ENCODE results near the gene SAMD4A. TPM values are rescaled to one million over a fixed set of nuclear protein-coding genes. Genes with fewer than 3 reads are reported as not detected.

The SAMD4A gene
- total RNA-seq, 2 donors from 2014 or later = 11.2 to 15.3 TPM

DNA sequence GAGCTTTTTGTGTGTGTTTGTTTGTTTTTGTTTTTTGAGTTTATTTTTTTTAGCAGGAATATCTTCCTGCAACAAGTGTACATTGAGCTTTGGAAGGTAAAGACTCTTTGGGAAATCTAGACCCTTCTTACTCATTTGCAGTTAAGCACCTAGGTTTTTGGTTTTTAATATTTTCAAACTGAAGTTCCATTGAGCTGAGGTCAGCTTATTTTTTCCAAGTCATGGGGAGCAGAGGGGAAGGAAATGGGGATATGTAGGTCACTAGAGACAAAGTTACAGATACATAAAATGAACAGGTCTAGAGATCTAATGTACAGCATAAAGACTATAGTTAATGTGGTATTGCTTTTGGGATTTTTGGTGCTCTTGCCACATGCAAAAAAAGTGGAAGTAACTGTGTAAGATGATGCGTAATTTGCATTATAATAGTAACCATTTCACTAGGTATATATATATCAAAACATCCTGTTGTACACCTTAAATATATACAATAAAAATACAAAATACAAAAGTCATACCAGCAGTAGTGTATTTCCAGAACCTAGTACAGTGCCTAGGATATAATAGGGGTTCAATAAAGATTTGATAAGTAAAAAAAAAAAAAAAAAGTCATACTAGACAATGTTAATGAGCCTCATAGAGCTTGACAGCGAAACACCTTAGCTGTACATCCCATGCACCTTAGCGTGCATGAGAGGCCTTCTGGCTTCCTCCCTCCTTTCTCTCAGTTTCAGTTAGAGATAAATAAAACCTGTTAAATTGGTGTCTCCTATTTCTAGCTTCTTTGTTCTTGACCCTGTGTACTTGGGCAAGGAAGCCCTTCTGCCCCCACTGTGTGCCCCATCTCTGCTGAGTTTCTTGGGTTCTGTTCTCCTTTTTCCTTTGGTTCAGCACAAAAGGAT, 34.6 kb upstream of the SAMD4A start:
- 86 to 97% methylated on average over 3 of the region's 3 CpGs for WGBS, 2 donors
- no peak for ATAC-seq

DNA sequence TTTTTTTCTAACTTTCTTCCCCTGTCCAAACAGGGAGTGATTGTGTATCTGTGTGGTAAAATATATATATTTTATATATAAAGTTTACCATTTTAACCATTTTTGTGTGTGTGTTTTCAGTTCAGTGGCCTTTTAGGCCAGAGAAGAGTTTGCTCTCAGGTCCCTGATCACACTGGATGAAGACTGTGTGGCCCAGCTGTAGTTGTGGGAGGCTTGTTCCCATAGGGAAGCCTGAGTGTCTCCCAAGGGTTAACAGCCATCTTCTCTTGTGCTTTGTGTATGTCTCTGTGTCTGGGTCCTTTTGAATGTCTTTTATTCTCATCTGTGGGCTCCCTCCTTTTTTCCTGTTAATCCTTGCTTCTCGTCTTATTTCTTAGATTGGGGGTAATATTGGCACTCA, 33.8 kb upstream of the SAMD4A start:
- DNase-seq (no peak), ATAC-seq (no peak)
- Histone ChIP-seq H3K27me3 (no peaks in the 10 kb centered on the region), H3K9me3 (no peaks in the 10 kb centered on the region), H3K4me3 (no peak overlapping the region), H3K36me3 (replicated peaks in 1 of 2; ENCODE audit: insufficient read depth in 1 of 2, low read depth in 2 of 2) (no peaks in the 10 kb centered on the region), H3K27ac (no peak overlapping the region), H3K4me1 (peaks cover 11% of the 10 kb centered on the region)
- 97 to 100% methylated on average over 1 of the region's 1 CpG for WGBS, 2 donors
- intact Hi-C loops (cut with DNase I) = no loop called here
- no peak for TF ChIP-seq POLR2A (IDR thresholded peaks at IDR 0.05)
- TF ChIP-seq, protein P1, sequence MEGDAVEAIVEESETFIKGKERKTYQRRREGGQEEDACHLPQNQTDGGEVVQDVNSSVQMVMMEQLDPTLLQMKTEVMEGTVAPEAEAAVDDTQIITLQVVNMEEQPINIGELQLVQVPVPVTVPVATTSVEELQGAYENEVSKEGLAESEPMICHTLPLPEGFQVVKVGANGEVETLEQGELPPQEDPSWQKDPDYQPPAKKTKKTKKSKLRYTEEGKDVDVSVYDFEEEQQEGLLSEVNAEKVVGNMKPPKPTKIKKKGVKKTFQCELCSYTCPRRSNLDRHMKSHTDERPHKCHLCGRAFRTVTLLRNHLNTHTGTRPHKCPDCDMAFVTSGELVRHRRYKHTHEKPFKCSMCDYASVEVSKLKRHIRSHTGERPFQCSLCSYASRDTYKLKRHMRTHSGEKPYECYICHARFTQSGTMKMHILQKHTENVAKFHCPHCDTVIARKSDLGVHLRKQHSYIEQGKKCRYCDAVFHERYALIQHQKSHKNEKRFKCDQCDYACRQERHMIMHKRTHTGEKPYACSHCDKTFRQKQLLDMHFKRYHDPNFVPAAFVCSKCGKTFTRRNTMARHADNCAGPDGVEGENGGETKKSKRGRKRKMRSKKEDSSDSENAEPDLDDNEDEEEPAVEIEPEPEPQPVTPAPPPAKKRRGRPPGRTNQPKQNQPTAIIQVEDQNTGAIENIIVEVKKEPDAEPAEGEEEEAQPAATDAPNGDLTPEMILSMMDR (IDR thresholded peaks at IDR 0.05) = no peak

More for the DNA sequence above, 34.6 kb upstream of the SAMD4A start:
- Histone ChIP-seq H3K27ac (no peak overlapping the region), H3K4me3 (no peak overlapping the region), H3K36me3 (replicated peaks in 1 of 2; ENCODE audit: insufficient read depth in 1 of 2, low read depth in 2 of 2) (no peaks in the 10 kb centered on the region), H3K4me1 (peaks cover 6% of the 10 kb centered on the region), H3K9me3 (no peaks in the 10 kb centered on the region), H3K27me3 (no peaks in the 10 kb centered on the region)
- DNase-seq = no peak
- intact Hi-C loops (cut with DNase I) = no loop called here
- TF ChIP-seq, protein P1 (IDR thresholded peaks at IDR 0.05) = no peak
- TF ChIP-seq POLR2A (IDR thresholded peaks at IDR 0.05) = no peak

DNA sequence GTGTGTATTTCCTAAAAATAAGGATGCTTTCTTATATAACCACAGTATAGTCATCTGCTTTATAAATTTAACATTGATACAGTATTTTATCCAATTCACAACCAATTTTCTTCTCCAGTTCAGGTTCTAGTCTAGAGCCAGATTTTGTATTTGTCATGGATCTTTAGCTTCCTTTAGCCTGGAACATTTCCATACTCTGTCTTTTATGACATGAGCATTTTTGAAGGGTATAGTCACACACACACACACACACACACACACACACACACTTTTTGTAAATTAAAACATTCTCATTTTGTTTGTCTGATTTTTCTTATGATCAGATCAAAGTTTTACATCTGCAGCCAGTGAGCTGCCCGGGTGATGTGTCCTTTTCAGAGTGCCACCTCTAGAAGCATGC, 31.8 kb upstream of the SAMD4A start:
- intact Hi-C loops (cut with DNase I) = no loop called here
- no peak overlapping the region for H3K27ac ChIP-seq
- DNase-seq = no peak
- no peaks in the 10 kb centered on the region for H3K36me3 ChIP-seq (replicated peaks in 1 of 2; ENCODE audit: insufficient read depth in 1 of 2, low read depth in 2 of 2)
- H3K9me3 ChIP-seq = no peaks in the 10 kb centered on the region
- no peaks in the 10 kb centered on the region for H3K27me3 ChIP-seq
- no peak overlapping the region for H3K4me3 ChIP-seq
- ATAC-seq = no peak
- H3K4me1 ChIP-seq = peaks cover 17% of the 10 kb centered on the region
- TF ChIP-seq, protein P1 (IDR thresholded peaks at IDR 0.05) = no peak
- TF ChIP-seq POLR2A (IDR thresholded peaks at IDR 0.05) = no peak
- 90 to 100% methylated on average over 1 of the region's 1 CpG for WGBS, 2 donors

DNA sequence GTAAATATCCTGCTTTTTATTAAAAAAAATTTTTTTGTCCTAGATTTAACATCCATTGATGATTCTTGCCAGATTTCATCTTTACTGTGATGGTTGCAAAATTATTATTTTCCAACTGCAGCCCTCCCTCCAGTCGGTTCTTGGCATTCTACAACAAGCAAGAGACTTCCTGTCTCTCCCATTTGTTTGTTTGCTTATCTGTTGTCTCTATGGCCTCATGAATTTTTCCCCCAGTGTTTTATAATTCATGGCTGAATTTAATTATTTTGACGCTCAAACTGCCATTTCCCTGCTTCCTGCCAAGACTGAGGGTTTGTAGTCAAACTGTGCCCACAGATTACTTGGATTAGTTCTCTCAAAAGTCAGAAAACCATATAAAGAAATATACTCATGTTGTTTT, 31.3 kb upstream of the SAMD4A start:
- Histone ChIP-seq H3K4me1 (peaks cover 17% of the 10 kb centered on the region), H3K27ac (no peak overlapping the region), H3K36me3 (replicated peaks in 1 of 2; ENCODE audit: insufficient read depth in 1 of 2, low read depth in 2 of 2) (no peaks in the 10 kb centered on the region), H3K9me3 (no peaks in the 10 kb centered on the region), H3K4me3 (no peak overlapping the region), H3K27me3 (no peaks in the 10 kb centered on the region)
- DNase-seq (no peak), ATAC-seq (no peak)
- intact Hi-C loops (cut with DNase I) = no loop called here
- no peak for TF ChIP-seq POLR2A (IDR thresholded peaks at IDR 0.05)
- TF ChIP-seq, protein P1 (IDR thresholded peaks at IDR 0.05) = no peak
- WGBS, 2 donors = 63 to 74% methylated on average over 2 of the region's 2 CpGs

DNA sequence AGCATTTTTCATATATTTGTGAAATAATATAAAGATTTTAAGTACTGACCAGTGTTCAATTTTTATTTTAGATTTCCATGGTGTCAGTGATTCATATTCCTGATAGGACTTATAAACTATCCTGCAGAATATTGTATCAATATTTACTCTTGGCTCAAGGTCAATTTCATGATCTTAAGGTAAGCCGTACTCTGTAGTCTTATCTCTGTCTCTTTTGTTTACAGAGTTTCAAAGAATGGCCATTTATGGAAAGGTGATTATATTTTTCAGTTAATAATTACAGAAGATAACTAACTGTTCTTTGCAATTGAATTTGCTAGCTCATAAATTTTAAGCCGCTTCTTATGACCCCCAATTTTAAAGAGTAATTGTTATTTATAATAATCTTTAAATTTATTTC, 29.3 kb upstream of the SAMD4A start:
- DNase-seq (no peak), ATAC-seq (peak; percentile 40)
- H3K4me1 ChIP-seq = peaks cover 17% of the 10 kb centered on the region
- WGBS, 2 donors = 12 to 21% methylated on average over 2 of the region's 2 CpGs
- H3K36me3 ChIP-seq (replicated peaks in 1 of 2; ENCODE audit: insufficient read depth in 1 of 2, low read depth in 2 of 2) = no peaks in the 10 kb centered on the region
- H3K27ac ChIP-seq = no peak overlapping the region
- no peak overlapping the region for H3K4me3 ChIP-seq
- TF ChIP-seq, protein P1 (IDR thresholded peaks at IDR 0.05) = no peak
- TF ChIP-seq POLR2A (IDR thresholded peaks at IDR 0.05) = no peak
- no peaks in the 10 kb centered on the region for H3K9me3 ChIP-seq
- intact Hi-C loops (cut with DNase I) = no loop called here
- no peaks in the 10 kb centered on the region for H3K27me3 ChIP-seq
